ENCODE results near the gene CNOT6.
A peak's percentile ranks its signal among the peaks of the same experiment; 100 is the strongest.

Gene CNOT6

GRCh38 chr5:180494060-180494509 lies at the start of gene CNOT6 (continued):
- TF ChIP-seq ZNF121 (tag by site-specific recombination; IDR thresholded peaks at IDR 0.05): peak; percentile 70
- TF ChIP-seq, protein P1, sequence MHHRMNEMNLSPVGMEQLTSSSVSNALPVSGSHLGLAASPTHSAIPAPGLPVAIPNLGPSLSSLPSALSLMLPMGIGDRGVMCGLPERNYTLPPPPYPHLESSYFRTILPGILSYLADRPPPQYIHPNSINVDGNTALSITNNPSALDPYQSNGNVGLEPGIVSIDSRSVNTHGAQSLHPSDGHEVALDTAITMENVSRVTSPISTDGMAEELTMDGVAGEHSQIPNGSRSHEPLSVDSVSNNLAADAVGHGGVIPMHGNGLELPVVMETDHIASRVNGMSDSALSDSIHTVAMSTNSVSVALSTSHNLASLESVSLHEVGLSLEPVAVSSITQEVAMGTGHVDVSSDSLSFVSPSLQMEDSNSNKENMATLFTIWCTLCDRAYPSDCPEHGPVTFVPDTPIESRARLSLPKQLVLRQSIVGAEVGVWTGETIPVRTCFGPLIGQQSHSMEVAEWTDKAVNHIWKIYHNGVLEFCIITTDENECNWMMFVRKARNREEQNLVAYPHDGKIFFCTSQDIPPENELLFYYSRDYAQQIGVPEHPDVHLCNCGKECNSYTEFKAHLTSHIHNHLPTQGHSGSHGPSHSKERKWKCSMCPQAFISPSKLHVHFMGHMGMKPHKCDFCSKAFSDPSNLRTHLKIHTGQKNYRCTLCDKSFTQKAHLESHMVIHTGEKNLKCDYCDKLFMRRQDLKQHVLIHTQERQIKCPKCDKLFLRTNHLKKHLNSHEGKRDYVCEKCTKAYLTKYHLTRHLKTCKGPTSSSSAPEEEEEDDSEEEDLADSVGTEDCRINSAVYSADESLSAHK (tag by site-specific recombination; IDR thresholded peaks at IDR 0.05): no peak
- TF ChIP-seq, protein P2, sequence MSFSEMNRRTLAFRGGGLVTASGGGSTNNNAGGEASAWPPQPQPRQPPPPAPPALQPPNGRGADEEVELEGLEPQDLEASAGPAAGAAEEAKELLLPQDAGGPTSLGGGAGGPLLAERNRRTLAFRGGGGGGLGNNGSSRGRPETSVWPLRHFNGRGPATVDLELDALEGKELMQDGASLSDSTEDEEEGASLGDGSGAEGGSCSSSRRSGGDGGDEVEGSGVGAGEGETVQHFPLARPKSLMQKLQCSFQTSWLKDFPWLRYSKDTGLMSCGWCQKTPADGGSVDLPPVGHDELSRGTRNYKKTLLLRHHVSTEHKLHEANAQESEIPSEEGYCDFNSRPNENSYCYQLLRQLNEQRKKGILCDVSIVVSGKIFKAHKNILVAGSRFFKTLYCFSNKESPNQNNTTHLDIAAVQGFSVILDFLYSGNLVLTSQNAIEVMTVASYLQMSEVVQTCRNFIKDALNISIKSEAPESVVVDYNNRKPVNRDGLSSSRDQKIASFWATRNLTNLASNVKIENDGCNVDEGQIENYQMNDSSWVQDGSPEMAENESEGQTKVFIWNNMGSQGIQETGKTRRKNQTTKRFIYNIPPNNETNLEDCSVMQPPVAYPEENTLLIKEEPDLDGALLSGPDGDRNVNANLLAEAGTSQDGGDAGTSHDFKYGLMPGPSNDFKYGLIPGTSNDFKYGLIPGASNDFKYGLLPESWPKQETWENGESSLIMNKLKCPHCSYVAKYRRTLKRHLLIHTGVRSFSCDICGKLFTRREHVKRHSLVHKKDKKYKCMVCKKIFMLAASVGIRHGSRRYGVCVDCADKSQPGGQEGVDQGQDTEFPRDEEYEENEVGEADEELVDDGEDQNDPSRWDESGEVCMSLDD (tag by site-specific recombination; IDR thresholded peaks at IDR 0.05): no peak
- peak; percentile 98 for TF ChIP-seq KLF9 (tag by site-specific recombination; IDR thresholded peaks at IDR 0.05; ENCODE audit: low read depth)
- TF ChIP-seq, protein P3, sequence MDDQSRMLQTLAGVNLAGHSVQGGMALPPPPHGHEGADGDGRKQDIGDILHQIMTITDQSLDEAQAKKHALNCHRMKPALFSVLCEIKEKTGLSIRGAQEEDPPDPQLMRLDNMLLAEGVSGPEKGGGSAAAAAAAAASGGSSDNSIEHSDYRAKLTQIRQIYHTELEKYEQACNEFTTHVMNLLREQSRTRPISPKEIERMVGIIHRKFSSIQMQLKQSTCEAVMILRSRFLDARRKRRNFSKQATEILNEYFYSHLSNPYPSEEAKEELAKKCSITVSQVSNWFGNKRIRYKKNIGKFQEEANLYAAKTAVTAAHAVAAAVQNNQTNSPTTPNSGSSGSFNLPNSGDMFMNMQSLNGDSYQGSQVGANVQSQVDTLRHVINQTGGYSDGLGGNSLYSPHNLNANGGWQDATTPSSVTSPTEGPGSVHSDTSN (CRISPR knock-in tag; IDR thresholded peaks at IDR 0.05): peak; percentile 38; the same call in 1 of the 2 replicates
- TF ChIP-seq ZNF239 (tag by site-specific recombination; IDR thresholded peaks at IDR 0.05): no peak
- TF ChIP-seq SCRT1 (tag by site-specific recombination; IDR thresholded peaks at IDR 0.05; ENCODE audit: borderline replicate concordance): no peak
- no peak for TF ChIP-seq ZNF280C (tag by site-specific recombination; IDR thresholded peaks at IDR 0.05)
- peak; percentile 21; the same call in 1 of the 2 replicates for TF ChIP-seq ZNF184 (tag by site-specific recombination; IDR thresholded peaks at IDR 0.05)
- no peak for TF ChIP-seq ZNF473 (tag by site-specific recombination; IDR thresholded peaks at IDR 0.05)
- no peak for TF ChIP-seq ZNF629 (tag by site-specific recombination; IDR thresholded peaks at IDR 0.05)
- no peak for TF ChIP-seq ZNF548 (tag by site-specific recombination; IDR thresholded peaks at IDR 0.05)
- no peak; the same call in 1 of the 2 replicates for TF ChIP-seq GLI4 (tag by site-specific recombination; IDR thresholded peaks at IDR 0.05)
- TF ChIP-seq, protein P4, sequence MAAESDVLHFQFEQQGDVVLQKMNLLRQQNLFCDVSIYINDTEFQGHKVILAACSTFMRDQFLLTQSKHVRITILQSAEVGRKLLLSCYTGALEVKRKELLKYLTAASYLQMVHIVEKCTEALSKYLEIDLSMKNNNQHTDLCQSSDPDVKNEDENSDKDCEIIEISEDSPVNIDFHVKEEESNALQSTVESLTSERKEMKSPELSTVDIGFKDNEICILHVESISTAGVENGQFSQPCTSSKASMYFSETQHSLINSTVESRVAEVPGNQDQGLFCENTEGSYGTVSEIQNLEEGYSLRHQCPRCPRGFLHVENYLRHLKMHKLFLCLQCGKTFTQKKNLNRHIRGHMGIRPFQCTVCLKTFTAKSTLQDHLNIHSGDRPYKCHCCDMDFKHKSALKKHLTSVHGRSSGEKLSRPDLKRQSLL (tag by site-specific recombination; IDR thresholded peaks at IDR 0.05): peak; percentile 43; the same call in 1 of the 2 replicates
- TF ChIP-seq ZNF112 (tag by site-specific recombination; IDR thresholded peaks at IDR 0.05): no peak
- TF ChIP-seq ZBTB1 (tag by site-specific recombination; IDR thresholded peaks at IDR 0.05): 0 out of 2 replicates have a peak, but pooled peaks have one; percentile 14
- TF ChIP-seq SP3 (tag by site-specific recombination; IDR thresholded peaks at IDR 0.05): peak; percentile 97
- TF ChIP-seq ZNF623 (tag by site-specific recombination; IDR thresholded peaks at IDR 0.05): 0 out of 2 replicates have a peak, but pooled peaks have one; percentile 11
- no peak for TF ChIP-seq ZNF169 (tag by site-specific recombination; IDR thresholded peaks at IDR 0.05)
- peak; percentile 83; the same call in 1 of the 2 replicates for TF ChIP-seq ZNF501 (tag by site-specific recombination; IDR thresholded peaks at IDR 0.05)
- no peak for TF ChIP-seq ZNF202 (tag by site-specific recombination; IDR thresholded peaks at IDR 0.05; ENCODE audit: borderline replicate concordance)
- no peak for TF ChIP-seq ZNF645 (tag by site-specific recombination; IDR thresholded peaks at IDR 0.05)
- peak; percentile 41 for TF ChIP-seq GLIS1 (tag by site-specific recombination; IDR thresholded peaks at IDR 0.05)
- TF ChIP-seq, protein P5, sequence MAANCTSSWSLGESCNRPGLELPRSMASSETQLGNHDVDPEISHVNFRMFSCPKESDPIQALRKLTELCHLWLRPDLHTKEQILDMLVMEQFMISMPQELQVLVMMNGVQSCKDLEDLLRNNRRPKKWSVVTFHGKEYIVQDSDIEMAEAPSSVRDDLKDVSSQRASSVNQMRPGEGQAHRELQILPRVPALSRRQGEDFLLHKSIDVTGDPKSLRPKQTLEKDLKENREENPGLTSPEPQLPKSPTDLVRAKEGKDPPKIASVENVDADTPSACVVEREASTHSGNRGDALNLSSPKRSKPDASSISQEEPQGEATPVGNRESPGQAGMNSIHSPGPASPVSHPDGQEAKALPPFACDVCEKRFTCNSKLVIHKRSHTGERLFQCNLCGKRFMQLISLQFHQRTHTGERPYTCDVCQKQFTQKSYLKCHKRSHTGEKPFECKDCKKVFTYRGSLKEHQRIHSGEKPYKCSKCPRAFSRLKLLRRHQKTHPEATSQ (tag by site-specific recombination; IDR thresholded peaks at IDR 0.05): no peak
- TF ChIP-seq ZNF16 (tag by site-specific recombination; IDR thresholded peaks at IDR 0.05; ENCODE audit: low read depth): no peak
- TF ChIP-seq, protein P6, sequence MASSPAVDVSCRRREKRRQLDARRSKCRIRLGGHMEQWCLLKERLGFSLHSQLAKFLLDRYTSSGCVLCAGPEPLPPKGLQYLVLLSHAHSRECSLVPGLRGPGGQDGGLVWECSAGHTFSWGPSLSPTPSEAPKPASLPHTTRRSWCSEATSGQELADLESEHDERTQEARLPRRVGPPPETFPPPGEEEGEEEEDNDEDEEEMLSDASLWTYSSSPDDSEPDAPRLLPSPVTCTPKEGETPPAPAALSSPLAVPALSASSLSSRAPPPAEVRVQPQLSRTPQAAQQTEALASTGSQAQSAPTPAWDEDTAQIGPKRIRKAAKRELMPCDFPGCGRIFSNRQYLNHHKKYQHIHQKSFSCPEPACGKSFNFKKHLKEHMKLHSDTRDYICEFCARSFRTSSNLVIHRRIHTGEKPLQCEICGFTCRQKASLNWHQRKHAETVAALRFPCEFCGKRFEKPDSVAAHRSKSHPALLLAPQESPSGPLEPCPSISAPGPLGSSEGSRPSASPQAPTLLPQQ (tag by site-specific recombination; IDR thresholded peaks at IDR 0.05): peak; percentile 93
- TF ChIP-seq ZNF423 (tag by site-specific recombination; IDR thresholded peaks at IDR 0.05): no peak
